ENCODE data around the gene KRTAP10-4.

DNA sequence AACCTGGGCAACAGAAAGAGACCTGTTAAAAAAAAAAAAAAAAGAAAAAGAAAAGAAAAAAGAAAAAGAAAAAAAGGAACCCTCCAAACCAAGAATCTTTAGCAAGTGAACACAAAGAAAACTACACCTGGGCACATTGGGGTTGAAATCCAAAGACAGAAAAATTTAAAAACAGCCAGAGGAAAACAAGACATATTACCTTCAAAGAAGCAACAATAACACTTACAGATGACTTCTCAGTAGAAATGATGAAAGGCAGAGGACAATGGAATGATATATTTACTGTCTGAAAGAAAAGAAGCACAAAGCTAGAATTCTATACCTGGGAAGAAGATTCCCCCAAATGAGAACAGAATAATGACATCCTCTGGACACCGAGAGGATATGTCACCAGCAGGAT is 30.8 kb upstream of the KRTAP10-4 start:
- no peak for TF ChIP-seq EZH2phosphoT487 (IDR thresholded peaks at IDR 0.05; ENCODE audit: borderline replicate concordance, low read length)
- TF ChIP-seq, protein P1, sequence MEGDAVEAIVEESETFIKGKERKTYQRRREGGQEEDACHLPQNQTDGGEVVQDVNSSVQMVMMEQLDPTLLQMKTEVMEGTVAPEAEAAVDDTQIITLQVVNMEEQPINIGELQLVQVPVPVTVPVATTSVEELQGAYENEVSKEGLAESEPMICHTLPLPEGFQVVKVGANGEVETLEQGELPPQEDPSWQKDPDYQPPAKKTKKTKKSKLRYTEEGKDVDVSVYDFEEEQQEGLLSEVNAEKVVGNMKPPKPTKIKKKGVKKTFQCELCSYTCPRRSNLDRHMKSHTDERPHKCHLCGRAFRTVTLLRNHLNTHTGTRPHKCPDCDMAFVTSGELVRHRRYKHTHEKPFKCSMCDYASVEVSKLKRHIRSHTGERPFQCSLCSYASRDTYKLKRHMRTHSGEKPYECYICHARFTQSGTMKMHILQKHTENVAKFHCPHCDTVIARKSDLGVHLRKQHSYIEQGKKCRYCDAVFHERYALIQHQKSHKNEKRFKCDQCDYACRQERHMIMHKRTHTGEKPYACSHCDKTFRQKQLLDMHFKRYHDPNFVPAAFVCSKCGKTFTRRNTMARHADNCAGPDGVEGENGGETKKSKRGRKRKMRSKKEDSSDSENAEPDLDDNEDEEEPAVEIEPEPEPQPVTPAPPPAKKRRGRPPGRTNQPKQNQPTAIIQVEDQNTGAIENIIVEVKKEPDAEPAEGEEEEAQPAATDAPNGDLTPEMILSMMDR (IDR thresholded peaks at IDR 0.05; ENCODE audit: low read depth, low read length, poor library complexity, severe bottlenecking) = no peak
